H9 (cell line): ENCODE measurements around the gene NACC2. TPM values are rescaled to one million over a fixed set of nuclear protein-coding genes. Genes with fewer than 3 reads are reported as not detected.

Source experiments
- DNase-seq: peaks from one replicate; pipeline ENCODE4 v3.0.0-alpha.2; 2017
- H2AFZ ChIP-seq: one replicate; pipeline ENCODE4 v1.6.1; 2013; ENCODE audit warnings: mild to moderate bottlenecking, low read length, control low read depth, moderate library complexity
- H2AK5ac ChIP-seq: 2 replicates; pipeline ENCODE4 v1.6.1; 2013; ENCODE audit warnings: low read length, control low read depth, mixed read lengths; ENCODE audit not compliant: insufficient read length
- H2BK120ac ChIP-seq: one replicate; pipeline ENCODE4 v1.6.1; 2013; ENCODE audit warnings: low read depth, mild to moderate bottlenecking, low read length, control low read depth, inconsistent platforms; ENCODE audit not compliant: poor library complexity, severe bottlenecking
- H2BK12ac ChIP-seq: 2 replicates; pipeline ENCODE4 v1.6.1; 2013; ENCODE audit warnings: low read length, control low read depth, mixed read lengths, low read depth; ENCODE audit not compliant: insufficient read length
- H2BK15ac ChIP-seq: 2 replicates; pipeline ENCODE4 v1.6.1; 2013; ENCODE audit warnings: low read depth, low read length, control low read depth
- H2BK20ac ChIP-seq: one replicate; pipeline ENCODE4 v1.6.1; 2013; ENCODE audit warnings: low read depth, mild to moderate bottlenecking, low read length, control low read depth, inconsistent platforms; ENCODE audit not compliant: poor library complexity, severe bottlenecking
- H2BK5ac ChIP-seq: 2 replicates; pipeline ENCODE4 v1.6.1; 2013; ENCODE audit warnings: low read length, control low read depth, mixed read lengths; ENCODE audit not compliant: insufficient read length
- H3K14ac ChIP-seq: 2 replicates; pipeline ENCODE4 v1.6.1; 2013; ENCODE audit warnings: low read length, control low read depth; ENCODE audit not compliant: insufficient read depth
- H3K18ac ChIP-seq: 2 replicates; pipeline ENCODE4 v1.6.1; 2013; ENCODE audit warnings: low read depth, mild to moderate bottlenecking, mixed read lengths, low read length, control low read depth; ENCODE audit not compliant: insufficient read length
- H3K23ac ChIP-seq: 2 replicates; pipeline ENCODE4 v1.6.1; 2013; ENCODE audit warnings: low read length, control low read depth, mixed read lengths, low read depth; ENCODE audit not compliant: insufficient read length
- H3K23me2 ChIP-seq: 2 replicates; pipeline ENCODE4 v1.6.1; 2013; ENCODE audit warnings: low read depth, mild to moderate bottlenecking, mixed read lengths, low read length, control low read depth; ENCODE audit not compliant: insufficient read length, poor library complexity, severe bottlenecking
- H3K27ac ChIP-seq: 2 replicates; pipeline ENCODE4 v1.5.1; 2013; ENCODE audit warnings: low read length, control low read depth, mixed read lengths, low read depth; ENCODE audit not compliant: insufficient read length
- H3K27me3 ChIP-seq: 2 replicates; pipeline ENCODE4 v1.6.1; 2013; ENCODE audit warnings: low read length, control low read depth, inconsistent platforms; ENCODE audit not compliant: insufficient read depth
- H3K4ac ChIP-seq: 2 replicates; pipeline ENCODE4 v1.6.1; 2013; ENCODE audit warnings: low read depth, mild to moderate bottlenecking, control low read depth, inconsistent platforms, low read length, moderate library complexity
- H3K4me1 ChIP-seq: 2 replicates; pipeline ENCODE4 v1.6.1; 2013; ENCODE audit warnings: low read length, control low read depth, inconsistent platforms; ENCODE audit not compliant: insufficient read depth
- H3K4me2 ChIP-seq: 2 replicates; pipeline ENCODE4 v1.6.1; 2013; ENCODE audit warnings: low read length, control low read depth, mixed read lengths; ENCODE audit not compliant: insufficient read length, insufficient read depth
- H3K56ac ChIP-seq: 2 replicates; pipeline ENCODE4 v1.6.1; 2013; ENCODE audit warnings: low read depth, mild to moderate bottlenecking, mixed read lengths, low read length, control low read depth; ENCODE audit not compliant: insufficient read length
- H3K79me1 ChIP-seq: 2 replicates; pipeline ENCODE4 v1.6.1; 2013; ENCODE audit warnings: low read depth, mild to moderate bottlenecking, moderate library complexity, low read length, control low read depth, inconsistent platforms; ENCODE audit not compliant: insufficient read depth, poor library complexity, severe bottlenecking
- H3K79me2 ChIP-seq: 2 replicates; pipeline ENCODE4 v1.6.1; 2013; ENCODE audit warnings: low read length, control low read depth, inconsistent platforms; ENCODE audit not compliant: insufficient read depth
- H3K9ac ChIP-seq: 2 replicates; pipeline ENCODE4 v1.6.1; 2013; ENCODE audit warnings: low read length, control low read depth, mixed read lengths; ENCODE audit not compliant: insufficient read length; ENCODE audit errors: extremely low read depth
- H3K9me3 ChIP-seq: one replicate; pipeline ENCODE4 v1.6.1; 2013; ENCODE audit warnings: low read depth, low read length, inconsistent platforms; ENCODE audit not compliant: control insufficient read depth
- H3T11ph ChIP-seq: one replicate; pipeline ENCODE4 v1.6.1; 2013; ENCODE audit warnings: mild to moderate bottlenecking, low read length, control low read depth, inconsistent platforms
- H4K20me1 ChIP-seq: one replicate; pipeline ENCODE4 v1.6.1; 2013; ENCODE audit not compliant: control insufficient read depth, insufficient read length, insufficient read depth
- H4K5ac ChIP-seq: 2 replicates; pipeline ENCODE4 v1.6.1; 2013; ENCODE audit warnings: low read depth, mild to moderate bottlenecking, mixed read lengths, low read length, control low read depth; ENCODE audit not compliant: insufficient read length
- H4K8ac ChIP-seq: replicated peaks from 2 replicates; pipeline ENCODE4 v1.6.1; 2013; ENCODE audit warnings: low read length, control low read depth, mixed read lengths, low read depth; ENCODE audit not compliant: insufficient read length
- H4K91ac ChIP-seq: 2 replicates; pipeline ENCODE4 v1.6.1; 2013; ENCODE audit warnings: low read depth, mild to moderate bottlenecking, moderate library complexity, mixed read lengths, low read length, control low read depth; ENCODE audit not compliant: insufficient read length
- H3K27ac Mint-ChIP-seq, 3 experiments: 2 replicates in 2 of 3; 3 replicates in 1 of 3; pipeline ENCODE4 v1.8.0; 2020 to 2021; ENCODE audit warnings: mixed read lengths in 3 of 3, mild to moderate bottlenecking in 1 of 3, moderate library complexity in 1 of 3
- H3K27me3 Mint-ChIP-seq: 2 replicates; pipeline ENCODE4 v1.8.0; 2021; ENCODE audit warnings: low read depth, mild to moderate bottlenecking, moderate library complexity, mixed read lengths
- H3K36me3 Mint-ChIP-seq, 3 experiments: 2 replicates in 2 of 3; 3 replicates in 1 of 3; pipeline ENCODE4 v1.8.0; 2020 to 2021; ENCODE audit warnings: low read depth in 3 of 3, mixed read lengths in 3 of 3; ENCODE audit not compliant: insufficient read depth in 1 of 3
- H3K4me1 Mint-ChIP-seq, 2 experiments: 2 replicates each; pipeline ENCODE4 v1.8.0; 2020; ENCODE audit warnings: mixed read lengths in 2 of 2
- H3K4me3 Mint-ChIP-seq, 2 experiments: 2 replicates in 1 of 2; 3 replicates in 1 of 2; pipeline ENCODE4 v1.8.0; 2020 to 2021; ENCODE audit warnings: mild to moderate bottlenecking in 2 of 2, mixed read lengths in 2 of 2, moderate library complexity in 1 of 2
- H3K9me3 Mint-ChIP-seq, 2 experiments: 2 replicates in 1 of 2; 3 replicates in 1 of 2; pipeline ENCODE4 v1.8.0; 2020; ENCODE audit warnings: mild to moderate bottlenecking in 2 of 2, mixed read lengths in 2 of 2, moderate library complexity in 1 of 2
- WGBS: extraction: QIAGEN DNeasy Blood & Tissue Kit; methylation state at CpG from one replicate; pipeline ENCODE4 v1.1.7; 2013; ENCODE audit warnings: missing lambda C conversion rate, low lambda C conversion rate, mixed read lengths; ENCODE audit not compliant: insufficient read length; ENCODE audit errors: extremely low coverage; 5-methylcytosine and 5-hydroxymethylcytosine counted together
- total RNA-seq: library from RNA; stranded (reverse); gene quantifications from 2 replicates; pipeline ENCODE4 v1.2.1, GENCODE V29; 2021
- TF ChIP-seq, protein P1 (sequence below): fragments of 200-600 bp; sonication (generic); conservative IDR thresholded peaks from 3 replicates; pipeline ENCODE4 v1.8.0; 2021; ENCODE audit warnings: antibody characterized with exemption, mild to moderate bottlenecking

Gene NACC2
- total RNA-seq, 1 experiment from 2014 or later: 11.5 TPM

DNA sequence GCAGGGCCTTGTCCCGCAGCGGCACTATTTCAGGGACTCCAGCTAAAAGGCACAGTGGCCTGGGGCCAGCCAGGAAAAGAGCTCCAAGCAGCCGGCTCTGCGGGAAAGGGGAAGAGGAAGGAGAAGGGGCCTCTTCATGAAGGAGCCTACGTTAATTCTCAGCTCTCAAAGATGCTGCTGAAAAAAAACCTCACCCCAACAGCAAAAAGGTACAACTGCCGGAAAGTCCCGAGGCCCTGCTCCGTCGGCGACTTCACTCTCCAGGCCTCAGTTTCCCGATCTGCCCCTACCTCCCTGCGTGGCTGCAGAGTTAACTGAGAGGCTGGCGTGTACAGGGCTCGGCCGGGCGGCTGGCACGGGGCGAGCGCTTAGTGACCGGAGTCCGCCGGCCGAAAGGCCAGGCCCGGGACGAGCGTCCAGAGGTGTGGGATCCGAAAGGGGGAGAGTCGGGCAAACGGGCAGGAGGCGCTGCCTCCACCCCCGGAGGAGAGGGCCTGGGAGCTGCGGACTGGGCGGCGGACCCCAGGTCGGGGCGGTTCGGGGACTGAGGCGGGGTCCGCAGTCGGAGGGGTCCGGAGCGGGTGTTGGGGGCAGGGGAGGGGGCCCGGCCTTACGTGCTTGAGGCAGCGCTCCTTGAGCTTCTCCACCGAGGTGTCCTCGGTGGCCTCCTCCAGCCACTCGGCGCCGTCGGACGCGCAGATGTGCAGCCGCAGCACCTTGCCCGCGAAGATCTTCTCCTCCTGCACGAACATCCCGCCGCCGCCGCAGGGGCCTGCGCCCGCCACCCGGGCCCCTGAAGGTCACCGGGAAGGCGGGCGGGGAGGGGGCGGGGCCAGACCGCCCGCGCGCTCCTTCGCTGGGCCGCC, 134.4 kb downstream of the NACC2 start:
- Histone ChIP-seq H2AK5ac (no peak overlapping the region), H3K79me1 (no peaks in the 10 kb centered on the region), H2BK15ac (no peak overlapping the region), H3K79me2 (peaks cover 15% of the 10 kb centered on the region; the same call in 1 of the 2 replicates), H3K4ac (no peak overlapping the region), H3K4me1 (no peaks in the 10 kb centered on the region; the same call in 1 of the 2 replicates), H4K20me1 (no peaks in the 10 kb centered on the region), H2BK120ac (no peak overlapping the region), H3K23ac (no peak overlapping the region), H3K9ac (peak overlapping the region; percentile 39), H3K27ac (no peak overlapping the region), H4K91ac (no peak overlapping the region), H3K4me2 (peak overlapping the region; percentile 37), H3K9me3 (no peaks in the 10 kb centered on the region), H4K8ac (no peak overlapping the region), H3K14ac (peak overlapping the region; percentile 79; the same call in 1 of the 2 replicates), H2BK5ac (no peak overlapping the region), H4K5ac (no peak overlapping the region), H3K56ac (no peak overlapping the region), H2AFZ (no peak overlapping the region), H3T11ph (no peak overlapping the region), H2BK12ac (no peak overlapping the region), H3K23me2 (peaks cover 5% of the 10 kb centered on the region), H2BK20ac (no peak overlapping the region), H3K18ac (peak overlapping the region; percentile 64), H3K27me3 (no peaks in the 10 kb centered on the region)
- DNase-seq: no peak
- no peaks in the 10 kb centered on the region for H3K9me3 Mint-ChIP-seq
- TF ChIP-seq, protein P1, sequence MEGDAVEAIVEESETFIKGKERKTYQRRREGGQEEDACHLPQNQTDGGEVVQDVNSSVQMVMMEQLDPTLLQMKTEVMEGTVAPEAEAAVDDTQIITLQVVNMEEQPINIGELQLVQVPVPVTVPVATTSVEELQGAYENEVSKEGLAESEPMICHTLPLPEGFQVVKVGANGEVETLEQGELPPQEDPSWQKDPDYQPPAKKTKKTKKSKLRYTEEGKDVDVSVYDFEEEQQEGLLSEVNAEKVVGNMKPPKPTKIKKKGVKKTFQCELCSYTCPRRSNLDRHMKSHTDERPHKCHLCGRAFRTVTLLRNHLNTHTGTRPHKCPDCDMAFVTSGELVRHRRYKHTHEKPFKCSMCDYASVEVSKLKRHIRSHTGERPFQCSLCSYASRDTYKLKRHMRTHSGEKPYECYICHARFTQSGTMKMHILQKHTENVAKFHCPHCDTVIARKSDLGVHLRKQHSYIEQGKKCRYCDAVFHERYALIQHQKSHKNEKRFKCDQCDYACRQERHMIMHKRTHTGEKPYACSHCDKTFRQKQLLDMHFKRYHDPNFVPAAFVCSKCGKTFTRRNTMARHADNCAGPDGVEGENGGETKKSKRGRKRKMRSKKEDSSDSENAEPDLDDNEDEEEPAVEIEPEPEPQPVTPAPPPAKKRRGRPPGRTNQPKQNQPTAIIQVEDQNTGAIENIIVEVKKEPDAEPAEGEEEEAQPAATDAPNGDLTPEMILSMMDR: no peak
- WGBS: no CpG with 5 or more reads among the region's 74 CpGs
- H3K27ac Mint-ChIP-seq: peak overlapping the region in 1 of 3 experiments; percentile 79; a peak in 1 of 7 replicates
- H3K4me3 Mint-ChIP-seq: peak overlapping the region; percentile 86 to 92
- H3K27me3 Mint-ChIP-seq: peaks cover 12% of the 10 kb centered on the region
- peaks cover 19 to 21% of the 10 kb centered on the region in 2 experiments for H3K4me1 Mint-ChIP-seq
- peaks cover 0 to 7% (median 5%) of the 10 kb centered on the region in 3 experiments; a peak in 3 of 7 replicates for H3K36me3 Mint-ChIP-seq
